DOHH2 (cell line): ENCODE results near the gene LAMA5.

Experiments used
- H3F3A ChIP-seq: fragments of 200-600 bp; sonication (generic), shearing (Covaris generic); 2 replicates; pipeline ENCODE4 v1.6.0; 2016; ENCODE audit warnings: antibody characterized with exemption, mild to moderate bottlenecking; ENCODE audit not compliant: control insufficient read depth, insufficient read depth
- H3K27ac ChIP-seq: fragments of 200-600 bp; sonication (generic); 2 replicates; pipeline ENCODE4 v1.5.1; 2014; ENCODE audit warnings: low read depth, mild to moderate bottlenecking, low read length, moderate library complexity
- H3K27me3 ChIP-seq: fragments of 200-600 bp; sonication (generic); 2 replicates; pipeline ENCODE4 v1.6.1; 2014; ENCODE audit warnings: mild to moderate bottlenecking, low read length, mixed read lengths; ENCODE audit not compliant: control insufficient read depth
- H3K36me3 ChIP-seq: fragments of 200-600 bp; sonication (generic); 2 replicates; pipeline ENCODE4 v1.6.1; 2014; ENCODE audit warnings: mild to moderate bottlenecking, low read length, moderate library complexity, mixed read lengths; ENCODE audit not compliant: control insufficient read depth
- H3K4me1 ChIP-seq: fragments of 200-600 bp; sonication (generic); 2 replicates; pipeline ENCODE4 v1.6.1; 2014; ENCODE audit warnings: mild to moderate bottlenecking, low read length, mixed read lengths; ENCODE audit not compliant: control insufficient read depth
- H3K4me2 ChIP-seq: fragments of 200-600 bp; sonication (generic); 2 replicates; pipeline ENCODE4 v1.6.0; 2014; ENCODE audit warnings: mild to moderate bottlenecking, low read length, moderate library complexity
- H3K4me3 ChIP-seq: fragments of 200-600 bp; sonication (generic); 2 replicates; pipeline ENCODE4 v1.5.1; 2014; ENCODE audit warnings: mild to moderate bottlenecking, low read length, mixed read lengths
- H3K79me2 ChIP-seq: fragments of 200-600 bp; sonication (generic); 2 replicates; pipeline ENCODE4 v1.6.1; 2014; ENCODE audit warnings: mild to moderate bottlenecking, low read length, mixed read lengths; ENCODE audit not compliant: control insufficient read depth
- H3K9me2 ChIP-seq: fragments of 200-600 bp; sonication (generic); replicated peaks from 2 replicates; pipeline ENCODE4 v1.6.1; 2014; ENCODE audit warnings: mild to moderate bottlenecking, low read length, mixed read lengths; ENCODE audit not compliant: control insufficient read depth
- H3K9me3 ChIP-seq: fragments of 200-600 bp; sonication (generic); 2 replicates; pipeline ENCODE4 v1.6.1; 2014; ENCODE audit warnings: antibody characterized with exemption, low read length, mixed read lengths; ENCODE audit not compliant: control insufficient read depth, insufficient read depth
- H4K20me1 ChIP-seq: fragments of 200-600 bp; sonication (generic); 2 replicates; pipeline ENCODE4 v1.6.0; 2014; ENCODE audit warnings: low read depth, mild to moderate bottlenecking, antibody characterized with exemption, low read length, moderate library complexity; ENCODE audit not compliant: control insufficient read depth, insufficient read depth
- CTCF ChIP-seq: fragments of 200-600 bp; sonication (generic); IDR thresholded peaks from one replicate; pipeline ENCODE4 v1.5.1; 2014; ENCODE audit warnings: antibody characterized with exemption, mild to moderate bottlenecking, low read depth, low read length; ENCODE audit not compliant: poor library complexity, severe bottlenecking
- EZH2phosphoT487 ChIP-seq: fragments of 200-600 bp; sonication (generic); IDR thresholded peaks from 2 replicates; pipeline ENCODE4 v1.6.1; 2017; ENCODE audit warnings: borderline replicate concordance, mild to moderate bottlenecking, antibody characterized with exemption, low read length, moderate library complexity, mixed read lengths

The LAMA5 gene

GRCh38 chr20:62372042-62372993 lies 5.2 kb upstream of the LAMA5 start:
- TF ChIP-seq EZH2phosphoT487 (no peak), CTCF (no peak)
- Histone ChIP-seq H3K79me2 (no peaks in the 10 kb centered on the region), H3K4me1 (peaks cover 24% of the 10 kb centered on the region), H3K27ac (no peak overlapping the region), H3K4me2 (no peak overlapping the region), H3K36me3 (no peaks in the 10 kb centered on the region), H3K9me2 (no peaks in the 10 kb centered on the region), H3K9me3 (no peaks in the 10 kb centered on the region), H3K4me3 (no peak overlapping the region), H3F3A (no peaks in the 10 kb centered on the region; the same call in 1 of the 2 replicates), H4K20me1 (no peaks in the 10 kb centered on the region), H3K27me3 (peaks cover 34% of the 10 kb centered on the region)

- Histone ChIP-seq H3K9me3 (no peaks in the 10 kb centered on the region), H3K27ac (no peak overlapping the region), H3K9me2 (no peaks in the 10 kb centered on the region), H3K4me2 (no peak overlapping the region), H4K20me1 (no peaks in the 10 kb centered on the region), H3K36me3 (no peaks in the 10 kb centered on the region), H3K79me2 (peaks cover 2% of the 10 kb centered on the region; the same call in 1 of the 2 replicates), H3K27me3 (peaks cover 34% of the 10 kb centered on the region), H3K4me3 (no peak overlapping the region), H3K4me1 (peaks cover 25% of the 10 kb centered on the region), H3F3A (no peaks in the 10 kb centered on the region; the same call in 1 of the 2 replicates)
- no peak for TF ChIP-seq CTCF
- TF ChIP-seq EZH2phosphoT487 = no peak
Measured at GRCh38 chr20:62371588-62372041, 4.5 kb upstream of the LAMA5 start.

GRCh38 chr20:62370807-62371587 lies 3.9 kb upstream of the LAMA5 start:
- H4K20me1 ChIP-seq = no peaks in the 10 kb centered on the region
- no peaks in the 10 kb centered on the region for H3K36me3 ChIP-seq
- H3K9me3 ChIP-seq = no peaks in the 10 kb centered on the region
- H3K27ac ChIP-seq = no peak overlapping the region
- peaks cover 29% of the 10 kb centered on the region for H3K4me1 ChIP-seq
- no peak for TF ChIP-seq EZH2phosphoT487
- TF ChIP-seq CTCF = no peak
- H3K4me2 ChIP-seq = no peak overlapping the region
- H3K9me2 ChIP-seq = no peaks in the 10 kb centered on the region
- peaks cover 34% of the 10 kb centered on the region for H3K27me3 ChIP-seq
- H3K79me2 ChIP-seq = peaks cover 8% of the 10 kb centered on the region
- H3K4me3 ChIP-seq = no peak overlapping the region
- peaks cover 2% of the 10 kb centered on the region; the same call in 1 of the 2 replicates for H3F3A ChIP-seq
